Right ventricle myocardium superior (tissue), 1 donor: ENCODE data around the gene GRID2. TPM values are rescaled to one million over a fixed set of nuclear protein-coding genes. Genes with fewer than 3 reads are reported as not detected.

Experiments
- ATAC-seq: fragments of 200-7000 bp; cut with Tn5 transposase; one replicate; pipeline ENCODE4 v1.9.1; 2020; ENCODE audit warnings: mild to moderate bottlenecking; ENCODE audit not compliant: poor library complexity
- DNase-seq: peaks from one replicate; pipeline ENCODE4 v3.0.0-alpha.2; 2020
- intact Hi-C: fragments of 100-400 bp; cut with DNase I; formaldehyde crosslinking; loops from one replicate; pipeline ENCODE4 v1.11.2; 2022
- total RNA-seq: library from RNA; stranded (reverse); fragmentation: NEBNext Ultra II Directional; extraction: Animal tissue kit (Norgen Biotek cat#: 25700); gene quantifications from one replicate; pipeline ENCODE4 v1.2.1, GENCODE V29; 2021
- donor health status: DM: no; HTN: yes; CAD: no; lungs with severe emphysema.

GRID2 gene
- total RNA-seq, 1 donor from 2014 or later: not detected

DNA sequence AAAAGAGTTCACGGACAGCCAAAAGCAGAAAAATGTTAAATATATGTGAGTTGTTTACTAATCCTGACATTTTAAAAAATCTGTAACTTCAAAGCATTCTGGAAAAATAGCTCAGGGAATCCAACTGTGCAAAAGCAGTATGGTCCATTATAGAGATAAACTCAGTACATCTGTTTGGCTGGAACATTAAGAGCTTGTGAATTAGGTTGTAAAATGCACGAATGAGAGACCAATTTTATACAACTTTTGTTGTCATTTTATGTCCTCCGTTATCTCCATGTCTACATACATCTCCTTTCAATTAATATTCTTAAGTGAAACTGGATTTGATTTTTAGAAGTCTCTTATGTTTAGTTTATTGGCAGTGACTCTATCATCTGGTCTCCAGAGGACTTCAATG, 1157.8 kb downstream of the GRID2 start:
- no peak for ATAC-seq
- intact Hi-C loops: no loop called here

GRCh38 chr4:93466446-93466845, 1162.7 kb downstream of the GRID2 start:
- ATAC-seq (no peak), DNase-seq (peak; percentile 11)
- intact Hi-C loops: no loop called here

More for the DNA sequence above, 1157.8 kb downstream of the GRID2 start:
- DNase-seq: no peak

- DNase-seq: no peak
- intact Hi-C loops: no loop called here
- no peak for ATAC-seq
These were observed 1163.9 kb downstream of the GRID2 start for GRCh38 chr4:93467484-93468155.

DNA sequence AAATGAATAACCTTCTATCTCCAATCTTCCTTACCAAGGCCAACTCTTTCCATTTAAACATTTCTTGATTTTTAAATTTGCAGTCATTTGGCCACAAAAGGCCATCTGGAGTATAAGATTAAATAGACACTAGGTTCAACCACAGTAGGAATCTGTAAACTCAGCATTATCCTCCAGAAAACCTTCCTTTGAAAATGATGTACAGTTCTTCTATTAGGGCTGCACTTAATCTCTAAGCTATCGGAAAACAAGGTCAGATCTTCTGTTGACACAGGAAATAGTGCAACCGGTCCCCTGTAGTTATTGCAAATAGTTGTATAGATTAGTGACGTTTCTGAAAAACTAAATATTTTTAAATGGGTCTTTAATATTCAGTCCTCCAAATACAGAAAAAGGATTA, 1165.8 kb downstream of the GRID2 start:
- intact Hi-C loops: no loop called here
- no peak for DNase-seq
- no peak for ATAC-seq

DNA sequence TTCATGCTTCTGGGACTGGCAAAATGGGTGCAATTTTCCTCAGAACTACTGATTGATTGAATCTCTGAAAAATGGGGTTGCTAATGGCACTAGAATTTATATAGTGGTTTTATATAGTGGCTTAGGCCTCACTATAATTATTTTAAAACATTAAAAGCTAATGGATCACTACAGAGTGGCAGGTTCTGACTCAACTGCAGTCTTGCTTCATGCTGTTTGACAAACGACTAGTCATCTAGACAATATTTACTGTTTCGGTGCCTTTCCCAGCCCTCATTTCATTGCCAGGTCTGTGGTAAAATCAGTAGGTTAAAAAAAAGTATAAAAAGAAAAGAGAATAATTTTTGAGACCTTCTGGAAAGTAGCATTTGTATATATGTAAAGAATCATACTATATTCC, 1172.0 kb downstream of the GRID2 start:
- ATAC-seq: no peak
- intact Hi-C loops: no loop called here

DNA sequence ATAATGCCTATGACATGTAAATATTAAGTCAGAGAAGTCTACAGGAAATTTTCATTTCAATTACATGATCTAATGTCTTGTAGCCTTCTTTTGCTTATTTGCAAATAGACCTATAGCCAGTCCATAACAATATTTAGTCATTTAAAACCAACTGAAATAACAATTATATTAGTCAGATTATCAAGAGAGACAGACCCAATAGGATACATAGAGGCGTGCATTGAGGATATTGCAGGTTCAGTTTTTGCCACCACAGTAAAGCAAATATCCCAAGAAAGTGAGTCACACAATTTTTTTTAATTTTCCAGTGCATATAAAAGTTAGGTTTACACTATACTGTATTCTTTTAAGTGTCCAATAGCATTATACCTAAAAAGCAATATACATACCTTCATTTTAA, 1175.0 kb downstream of the GRID2 start:
- no peak for ATAC-seq
- intact Hi-C loops: no loop called here
- no peak for DNase-seq

More for the DNA sequence above, 1172.0 kb downstream of the GRID2 start:
- no peak for DNase-seq

DNA sequence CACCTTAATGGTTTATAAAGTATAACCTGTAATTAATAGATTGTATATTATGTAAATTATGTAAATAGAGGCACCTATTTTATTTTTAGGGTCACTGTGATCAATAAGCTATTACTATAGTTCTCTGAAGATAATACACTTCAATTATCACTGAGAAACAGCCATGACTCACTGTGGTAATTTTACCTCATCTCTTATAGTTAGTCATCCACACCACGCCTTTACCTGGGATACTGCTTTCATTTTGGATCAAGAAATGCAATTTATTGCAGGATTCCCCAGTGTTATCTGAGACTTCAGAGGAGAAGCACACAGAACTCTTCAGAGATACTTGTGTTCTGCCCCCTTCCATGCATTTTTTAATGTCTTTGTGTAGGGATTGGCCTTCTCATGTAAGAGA, 1176.7 kb downstream of the GRID2 start:
- ATAC-seq: no peak
- intact Hi-C loops: no loop called here
- DNase-seq: no peak

DNA sequence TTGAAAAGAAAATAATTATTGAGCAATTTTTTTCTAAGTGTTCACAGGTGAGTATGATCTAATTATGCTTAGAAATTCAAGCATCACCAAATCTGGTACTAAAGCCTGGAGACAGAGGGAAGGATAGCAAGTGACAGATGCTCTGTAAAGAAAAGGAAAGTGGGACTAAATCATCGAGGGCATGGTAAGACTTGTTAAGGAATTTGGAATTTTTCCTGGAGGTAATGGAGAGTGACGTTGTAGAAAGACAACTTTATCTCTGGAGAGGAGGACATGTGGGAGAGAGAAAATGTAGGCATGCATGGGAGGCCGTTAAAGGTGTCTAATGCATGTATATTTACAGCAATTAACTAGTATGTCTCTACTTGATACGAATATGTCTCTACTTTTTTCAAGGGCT, 1191.6 kb downstream of the GRID2 start:
- intact Hi-C loops: no loop called here
- DNase-seq (no peak), ATAC-seq (no peak)

DNA sequence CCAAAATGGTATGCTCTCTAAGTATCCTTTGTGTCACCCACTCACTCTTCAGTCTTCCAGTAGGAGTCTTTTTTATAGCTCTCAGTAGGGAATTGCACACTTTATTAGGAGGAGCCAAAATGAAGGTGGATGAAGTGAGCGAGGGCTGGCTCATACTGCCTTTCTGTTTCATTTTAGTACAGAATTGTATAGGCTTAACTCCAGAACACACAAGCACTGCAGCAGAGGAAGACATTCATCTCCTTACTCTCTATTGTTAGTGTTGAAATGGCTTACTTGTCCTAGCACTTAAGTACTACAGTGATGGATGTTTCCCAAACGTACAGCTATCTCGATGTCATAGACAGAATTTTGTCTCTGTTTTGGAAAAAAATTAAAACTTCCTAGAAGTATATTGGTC, 1197.5 kb downstream of the GRID2 start:
- intact Hi-C loops: no loop called here
- DNase-seq (no peak), ATAC-seq (no peak)

DNA sequence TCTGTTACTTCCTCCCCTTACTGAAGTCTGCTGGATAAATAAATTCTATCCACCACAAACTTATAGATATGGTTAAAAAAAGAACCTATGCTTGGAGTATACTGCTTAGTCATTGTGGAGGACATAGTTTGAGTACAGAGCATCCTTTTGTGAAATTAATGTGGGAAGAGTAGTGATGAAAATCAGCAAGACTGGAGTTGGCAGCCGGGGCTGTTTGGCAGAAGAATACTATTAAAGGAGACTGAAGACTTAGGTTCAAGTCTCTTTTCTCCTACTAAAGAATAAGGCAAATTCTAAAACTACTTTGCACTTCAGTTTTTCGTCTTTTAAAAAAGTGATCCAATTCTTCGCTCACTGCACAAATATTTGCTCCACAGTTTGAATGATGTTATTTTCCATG, 1198.2 kb downstream of the GRID2 start:
- DNase-seq (no peak), ATAC-seq (no peak)
- intact Hi-C loops: no loop called here

GRCh38 chr4:93502991-93503390, 1199.2 kb downstream of the GRID2 start:
- intact Hi-C loops: no loop called here
- ATAC-seq (no peak), DNase-seq (no peak)

DNA sequence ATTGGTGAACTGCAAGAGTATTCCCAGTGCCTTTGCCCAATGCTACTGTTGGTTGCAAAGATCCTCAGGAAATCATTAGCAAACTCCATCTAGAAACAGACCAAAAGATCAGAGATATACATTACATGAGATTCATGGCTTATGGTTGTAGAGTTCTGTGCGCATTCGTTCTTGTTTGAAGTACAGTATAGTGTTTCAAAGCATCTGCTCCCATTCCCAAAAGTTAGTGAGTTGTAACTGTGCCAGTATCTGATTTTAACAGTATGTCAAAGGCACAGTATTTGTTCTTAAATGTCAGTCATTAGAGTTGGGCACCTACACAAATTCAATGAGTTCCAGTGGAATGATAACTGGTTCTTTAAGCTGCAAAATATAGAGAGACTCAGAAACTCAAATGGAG, 1210.1 kb downstream of the GRID2 start:
- ATAC-seq (no peak), DNase-seq (no peak)
- intact Hi-C loops: no loop called here

GRCh38 chr4:93515208-93515607, 1211.4 kb downstream of the GRID2 start:
- DNase-seq (no peak), ATAC-seq (no peak)
- intact Hi-C loops: no loop called here

DNA sequence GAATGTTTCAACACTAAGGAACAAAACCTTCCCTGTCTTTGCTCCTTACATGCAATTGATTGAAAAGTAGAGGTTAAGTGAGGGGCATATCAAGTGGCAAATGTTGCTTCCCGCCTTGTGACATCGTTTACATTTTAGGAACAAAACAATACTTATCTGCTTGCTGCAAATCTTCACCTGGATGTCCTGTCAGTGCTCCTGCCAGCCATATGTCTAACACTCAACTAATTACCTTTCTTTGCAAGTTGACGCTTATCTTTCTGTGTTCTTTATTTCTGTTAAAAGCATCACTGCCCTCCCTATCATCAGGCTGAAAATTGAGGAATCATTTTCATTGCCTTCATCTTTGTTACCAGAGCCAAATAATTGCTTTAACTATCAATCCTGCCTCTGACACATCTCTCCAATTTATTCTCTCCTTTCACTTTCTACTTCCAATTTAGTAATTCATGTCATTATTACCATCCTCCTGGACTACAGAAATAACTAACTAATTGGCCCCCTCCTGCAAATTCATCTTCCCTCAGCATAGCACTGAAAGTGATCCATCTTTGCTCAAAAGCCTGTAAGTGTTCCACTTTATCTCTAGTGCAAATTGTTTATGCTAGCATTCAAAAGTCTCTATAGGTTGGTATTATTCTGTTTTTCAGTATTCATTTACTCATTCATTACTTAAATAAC, 1226.1 kb downstream of the GRID2 start:
- ATAC-seq: no peak
- intact Hi-C loops: no loop called here

DNA sequence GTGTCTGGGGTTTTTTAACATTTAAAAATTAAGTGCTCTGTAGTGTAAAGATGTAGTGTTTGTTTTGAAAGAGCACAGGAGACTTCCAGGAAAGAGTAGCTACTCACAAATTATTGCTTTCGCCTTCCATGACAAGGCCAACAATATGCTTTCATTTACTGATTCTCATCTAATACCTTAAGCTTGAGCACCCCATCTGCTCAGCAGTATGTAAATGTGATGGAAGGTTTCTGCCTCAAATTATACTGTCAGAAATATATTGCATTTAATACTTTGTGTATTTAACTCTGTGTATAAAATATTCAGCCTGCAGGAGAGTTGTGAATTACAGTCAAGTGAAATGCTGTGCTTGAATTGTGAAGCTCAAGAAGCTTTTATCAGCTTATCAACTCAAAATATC, 1228.5 kb downstream of the GRID2 start:
- ATAC-seq: no peak
- intact Hi-C loops: no loop called here
- DNase-seq: no peak

More for the DNA sequence above, 1226.1 kb downstream of the GRID2 start:
- no peak for DNase-seq

DNA sequence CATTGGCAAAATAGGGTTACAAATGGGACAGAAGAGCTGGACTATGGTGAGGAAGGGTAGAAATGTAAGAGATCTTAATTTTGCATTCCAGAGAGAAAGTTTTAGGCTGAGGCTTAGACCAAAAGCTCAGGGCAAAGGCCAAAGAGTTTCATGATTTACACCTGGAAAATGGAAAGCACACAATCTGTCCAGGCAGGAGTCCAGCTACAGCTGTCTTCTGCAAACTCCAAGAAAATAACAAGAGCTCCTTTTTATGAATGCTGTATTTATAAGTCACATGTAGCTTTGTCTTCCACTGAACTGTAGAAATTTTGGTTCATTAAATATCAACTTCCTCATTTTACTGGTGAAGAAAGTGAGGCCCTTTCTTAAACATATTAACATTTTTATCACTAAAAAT, 1236.8 kb downstream of the GRID2 start:
- intact Hi-C loops: no loop called here

DNA sequence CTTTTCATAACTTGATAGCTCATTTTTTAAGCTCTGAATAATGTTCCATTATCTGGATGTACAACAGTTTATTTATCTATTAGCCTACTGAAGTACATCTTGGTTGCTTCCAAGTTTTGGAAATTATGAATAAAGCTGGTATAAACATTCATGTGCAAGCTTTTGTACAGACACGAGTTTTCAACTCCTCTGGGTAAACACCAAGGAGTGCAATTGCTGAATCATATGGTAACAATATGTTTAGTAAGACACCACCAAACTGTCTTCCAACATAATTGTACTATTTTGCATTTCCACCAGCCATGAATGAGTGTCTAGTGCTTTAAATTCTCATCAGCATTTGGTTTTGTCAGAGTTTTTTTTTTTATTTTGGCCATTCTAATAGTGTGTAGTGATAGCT, 1258.1 kb downstream of the GRID2 start:
- intact Hi-C loops: no loop called here
- no peak for ATAC-seq
- DNase-seq: no peak

More for the DNA sequence above, 1236.8 kb downstream of the GRID2 start:
- DNase-seq (no peak), ATAC-seq (no peak)

- ATAC-seq (no peak), DNase-seq (no peak)
- intact Hi-C loops: no loop called here
These were observed 1265.0 kb downstream of the GRID2 start for GRCh38 chr4:93568758-93569157.

DNA sequence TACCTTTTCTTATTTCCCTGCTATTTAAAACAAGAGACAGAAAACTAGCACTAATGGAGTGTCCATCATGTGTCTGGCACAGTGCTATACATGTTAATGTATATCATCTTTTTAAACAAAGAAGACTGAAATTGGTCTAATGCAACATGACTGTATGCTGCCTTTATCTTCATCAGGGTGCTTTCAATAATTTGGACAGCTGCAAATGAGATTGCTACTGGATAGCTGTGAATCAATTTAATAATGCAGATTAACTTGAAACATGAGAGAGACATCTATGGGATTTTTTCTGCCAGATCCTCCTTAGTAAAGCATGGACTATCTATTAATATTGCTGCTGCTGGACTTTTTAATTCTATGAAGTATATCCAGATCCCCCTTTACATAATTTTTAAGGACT, 1269.5 kb downstream of the GRID2 start:
- ATAC-seq: no peak
- intact Hi-C loops: no loop called here
- no peak for DNase-seq

DNA sequence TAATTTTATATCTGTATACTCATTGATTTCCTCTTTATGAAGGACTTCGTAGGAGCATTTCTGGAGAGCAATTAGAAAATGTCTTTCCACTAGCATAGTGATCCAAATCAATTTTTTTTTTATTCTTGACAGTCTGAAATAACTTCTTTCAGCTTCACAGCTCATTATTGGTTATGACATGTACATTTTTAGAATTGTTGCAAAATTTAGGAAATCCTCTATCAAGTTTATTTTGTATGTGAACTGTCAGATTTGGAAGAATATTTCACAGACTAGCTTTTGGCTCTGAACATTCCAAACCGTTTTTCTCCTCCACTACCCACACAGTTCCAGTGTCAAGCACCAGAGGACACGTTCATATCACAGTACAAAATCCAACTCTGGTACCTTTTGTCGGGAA, 1275.2 kb downstream of the GRID2 start:
- no peak for DNase-seq
- intact Hi-C loops: no loop called here

DNA sequence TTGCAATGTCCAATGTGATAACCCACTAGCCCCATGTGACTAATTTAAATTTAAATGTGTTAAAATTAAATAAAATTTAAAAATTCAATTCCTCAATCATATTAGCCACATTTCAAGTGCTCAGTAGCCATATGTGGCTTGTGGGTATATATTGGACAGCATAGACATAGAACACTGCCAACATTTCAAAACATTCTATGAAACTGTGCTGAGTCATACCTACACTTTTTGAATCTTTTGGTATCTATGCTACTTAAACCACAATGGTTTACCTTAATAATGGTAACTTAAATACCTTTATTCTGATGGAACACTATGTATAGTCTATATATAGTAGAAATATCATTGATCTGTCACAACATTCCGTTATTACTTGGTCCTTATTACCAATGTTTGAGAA, 1301.4 kb downstream of the GRID2 start:
- intact Hi-C loops: no loop called here
- no peak for DNase-seq
- no peak for ATAC-seq

More for the DNA sequence above, 1275.2 kb downstream of the GRID2 start:
- ATAC-seq: no peak
